ENCODE data around the gene MAST4.

The MAST4 gene

GRCh38 chr5:67028371-67028770 is 432.2 kb downstream of the MAST4 start:
- DNase-seq (ENCODE audit: low read depth): peak; percentile 60

DNA sequence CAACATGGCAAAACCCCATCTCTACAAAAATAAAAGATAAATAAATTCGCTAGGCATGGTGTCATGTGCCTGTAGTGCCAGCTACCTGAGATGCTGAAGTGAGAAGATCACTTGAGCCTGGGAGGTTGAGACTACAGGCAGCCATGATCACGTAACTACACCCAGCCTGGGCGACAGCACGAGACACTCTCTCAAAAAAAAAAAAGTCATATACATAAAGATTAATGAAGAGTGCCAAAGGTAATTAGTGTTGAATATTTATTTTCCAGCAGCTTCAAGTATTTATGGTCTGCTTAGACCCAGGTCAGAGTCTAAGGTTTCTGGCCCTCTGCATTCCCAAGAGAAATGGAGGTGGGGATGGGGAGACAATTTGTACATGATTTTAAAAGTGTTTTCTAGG is 432.7 kb downstream of the MAST4 start:
- no peak for TF ChIP-seq CTCF (IDR thresholded peaks at IDR 0.05; ENCODE audit: insufficient read depth, low read depth, low read length, missing control alignments)
- DNase-seq (ENCODE audit: low read depth): no peak
- H3K4me3 ChIP-seq (ENCODE audit: low read length): no peak overlapping the region

More at GRCh38 chr5:67028371-67028770, 432.2 kb downstream of the MAST4 start:
- no peak overlapping the region for H3K4me3 ChIP-seq (ENCODE audit: low read length)
- TF ChIP-seq CTCF (IDR thresholded peaks at IDR 0.05; ENCODE audit: insufficient read depth, low read depth, low read length, missing control alignments): no peak

- no peak for DNase-seq (ENCODE audit: low read depth)
- H3K4me3 ChIP-seq (ENCODE audit: low read length): no peak overlapping the region
- TF ChIP-seq CTCF (IDR thresholded peaks at IDR 0.05; ENCODE audit: insufficient read depth, low read depth, low read length, missing control alignments): no peak
Observed at GRCh38 chr5:67029481-67029880, 433.3 kb downstream of the MAST4 start.

DNA sequence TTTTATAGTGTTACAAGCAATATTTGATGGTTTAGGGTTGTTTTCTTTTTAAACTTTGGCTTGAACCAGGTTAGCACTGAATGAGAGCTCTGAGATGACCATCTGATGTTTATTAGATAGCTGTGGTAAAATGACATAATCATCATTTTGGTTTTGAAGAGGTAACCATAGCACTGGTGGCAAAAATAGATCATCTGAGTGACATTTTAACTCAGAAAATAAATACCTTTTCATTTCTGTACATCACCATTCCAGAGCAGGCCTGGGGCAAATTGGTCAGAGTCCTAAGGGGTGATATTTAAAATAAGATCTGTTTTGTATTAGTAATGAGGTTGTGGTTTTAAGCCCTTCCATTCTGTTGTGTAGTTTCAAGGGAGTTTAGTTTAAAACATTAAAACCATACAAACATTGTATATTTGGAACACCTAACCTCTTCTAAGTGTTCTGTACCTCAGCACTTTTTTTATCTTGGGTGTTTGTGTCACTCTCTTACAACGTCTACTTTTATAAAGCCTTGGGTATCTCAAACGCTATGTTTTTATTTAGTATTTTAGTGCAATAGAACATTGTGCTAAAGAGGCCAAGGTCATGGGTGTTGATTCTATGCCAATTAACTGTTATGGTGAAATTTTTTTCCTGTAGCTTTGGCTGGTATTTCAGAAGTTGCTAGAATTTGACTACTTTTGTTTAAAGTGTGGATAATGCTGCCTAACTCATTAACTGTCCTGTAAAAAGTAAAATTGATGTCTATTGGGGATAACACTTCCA is 434.3 kb downstream of the MAST4 start:
- TF ChIP-seq CTCF (IDR thresholded peaks at IDR 0.05; ENCODE audit: insufficient read depth, low read depth, low read length, missing control alignments): no peak
- DNase-seq (ENCODE audit: low read depth): no peak
- H3K4me3 ChIP-seq (ENCODE audit: low read length): no peak overlapping the region

- no peak overlapping the region for H3K4me3 ChIP-seq (ENCODE audit: low read length)
- no peak for TF ChIP-seq CTCF (IDR thresholded peaks at IDR 0.05; ENCODE audit: insufficient read depth, low read depth, low read length, missing control alignments)
- DNase-seq (ENCODE audit: low read depth): no peak
Observed at GRCh38 chr5:67031057-67031443, 434.9 kb downstream of the MAST4 start.

DNA sequence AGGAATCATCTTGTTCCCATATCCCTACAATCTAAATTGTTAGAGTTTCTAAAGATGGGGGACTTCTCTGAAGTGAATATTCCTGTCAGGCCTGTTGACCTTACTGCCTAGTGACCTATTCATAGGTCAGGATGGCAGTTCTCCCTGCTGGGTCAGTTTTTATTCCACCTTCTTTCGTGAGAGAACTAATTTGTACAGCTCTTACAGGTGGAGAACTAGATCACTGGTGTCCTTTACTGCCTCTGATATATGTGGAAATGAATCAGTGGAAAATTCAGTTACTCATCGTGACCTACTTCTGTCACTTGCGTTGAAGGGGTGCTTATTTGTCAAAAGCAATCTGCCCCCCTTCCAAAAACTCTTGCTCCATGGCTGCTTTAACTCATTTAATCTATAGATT is 435.5 kb downstream of the MAST4 start:
- no peak overlapping the region for H3K4me3 ChIP-seq (ENCODE audit: low read length)
- TF ChIP-seq CTCF (IDR thresholded peaks at IDR 0.05; ENCODE audit: insufficient read depth, low read depth, low read length, missing control alignments): no peak
- DNase-seq (ENCODE audit: low read depth): no peak

Data from epithelial cell of esophagus (primary cell).